Measurements from ENCODE around the gene PSMD1.

The PSMD1 gene

DNA sequence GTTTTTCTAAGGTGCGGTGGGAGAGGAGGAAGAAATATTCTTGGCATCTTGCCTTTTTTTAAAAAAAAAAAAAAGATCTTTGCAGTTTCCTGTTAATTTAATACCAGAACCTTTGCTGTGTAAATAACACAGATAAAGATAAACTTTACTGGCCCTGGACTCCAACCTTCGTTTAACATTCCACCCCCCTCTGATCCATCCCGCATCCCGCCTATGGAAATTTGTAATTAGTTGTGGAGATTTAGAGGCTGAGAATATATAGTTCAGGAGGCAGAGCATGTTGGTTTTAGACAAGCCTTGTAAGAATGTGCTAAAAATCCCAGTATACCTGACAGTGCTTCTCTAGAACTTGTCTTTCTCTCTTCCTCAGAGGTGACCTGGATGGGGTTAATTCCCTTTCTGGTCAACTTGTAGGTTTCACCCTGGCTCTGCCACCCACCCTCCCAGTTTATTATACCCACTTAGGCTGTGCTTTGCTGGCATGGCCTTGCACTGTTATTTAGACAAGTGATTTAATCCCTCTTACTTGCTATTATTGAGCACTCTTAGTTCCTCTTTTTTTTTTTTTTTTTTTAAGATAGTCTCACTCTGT, 22.3 kb upstream of the PSMD1 start:
- DNase-seq (ENCODE audit: low read depth in 3 of 3): no peak

DNA sequence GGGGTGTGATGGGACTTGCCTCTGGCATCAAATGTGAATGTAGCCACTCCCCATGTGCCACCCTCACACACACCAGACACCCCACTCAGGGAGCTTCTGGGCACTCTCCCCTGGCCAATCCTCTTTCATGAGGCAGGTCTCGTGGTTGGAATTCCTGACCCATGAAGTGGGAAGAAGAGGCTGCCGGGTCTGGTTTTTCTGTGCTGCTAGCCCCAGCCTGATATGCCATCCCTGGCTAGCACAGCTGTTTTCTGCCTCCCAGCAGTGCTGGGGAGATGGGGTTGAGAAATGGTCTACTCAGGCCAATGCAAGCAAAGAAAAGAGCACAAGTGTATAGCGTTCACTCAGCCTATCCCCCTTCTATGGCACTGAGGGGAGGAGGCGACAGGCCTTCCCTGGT, 20.5 kb upstream of the PSMD1 start:
- DNase-seq (ENCODE audit: low read depth in 3 of 3): no peak

DNA sequence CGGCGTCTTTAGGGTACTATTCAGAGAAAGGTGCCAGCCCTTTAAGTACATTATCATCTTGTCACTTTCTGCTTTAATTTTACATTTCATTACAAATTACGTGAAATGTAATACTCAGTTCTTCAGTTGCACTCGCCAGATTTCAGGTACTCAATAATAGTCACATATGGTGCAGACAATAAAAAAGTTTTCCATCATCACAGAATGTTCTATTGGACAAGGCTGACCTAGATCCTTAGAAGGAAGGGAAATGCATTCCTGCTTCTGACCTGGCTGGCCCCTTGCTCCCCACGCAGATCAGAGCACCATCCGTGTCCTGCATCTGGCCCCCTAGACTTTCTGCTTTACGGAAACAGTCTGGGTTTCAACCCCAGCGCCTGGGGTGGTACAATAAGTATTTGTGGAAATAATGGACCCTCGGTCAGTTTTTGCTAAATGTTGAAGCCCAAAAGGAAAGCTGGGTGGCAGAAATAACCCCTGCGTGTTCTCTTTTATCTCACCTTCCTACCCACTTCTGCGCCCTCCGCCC, 20.0 kb upstream of the PSMD1 start:
- DNase-seq (ENCODE audit: low read depth in 3 of 3): no peak

DNA sequence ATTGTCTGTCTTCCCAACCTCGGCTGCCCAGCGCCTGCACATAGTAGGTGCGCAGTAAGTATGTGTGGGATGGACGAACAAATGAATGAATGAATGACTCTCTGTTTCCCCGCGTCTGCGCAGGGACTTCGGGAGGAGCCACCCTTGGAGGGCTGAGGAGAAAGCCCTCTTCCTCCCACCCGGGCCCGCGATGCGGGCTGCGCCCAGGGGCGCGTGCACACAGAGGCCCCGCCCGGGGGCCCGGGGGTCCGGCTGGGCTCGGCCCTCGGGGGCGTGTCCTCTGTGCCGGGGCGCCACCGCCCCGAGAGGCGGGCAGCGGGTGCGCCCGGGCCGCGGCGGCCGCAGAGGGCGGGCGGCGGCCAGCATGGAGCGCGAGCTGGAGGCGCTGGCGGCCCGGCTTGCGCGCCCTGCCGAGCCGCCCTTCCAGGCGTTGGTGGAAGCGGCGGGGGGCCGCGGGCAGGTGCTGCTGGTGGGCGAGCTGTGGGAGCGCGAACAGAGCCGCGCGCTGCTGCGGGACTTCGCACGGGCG, 19.4 kb upstream of the PSMD1 start, which contains the start of gene C2orf72:
TSS of gene C2orf72 (plus strand) at position 322 of the 529 bp plus-strand sequence. CDS start at position 365, 43 bp downstream.
- no peak for DNase-seq (ENCODE audit: low read depth in 3 of 3)

DNA sequence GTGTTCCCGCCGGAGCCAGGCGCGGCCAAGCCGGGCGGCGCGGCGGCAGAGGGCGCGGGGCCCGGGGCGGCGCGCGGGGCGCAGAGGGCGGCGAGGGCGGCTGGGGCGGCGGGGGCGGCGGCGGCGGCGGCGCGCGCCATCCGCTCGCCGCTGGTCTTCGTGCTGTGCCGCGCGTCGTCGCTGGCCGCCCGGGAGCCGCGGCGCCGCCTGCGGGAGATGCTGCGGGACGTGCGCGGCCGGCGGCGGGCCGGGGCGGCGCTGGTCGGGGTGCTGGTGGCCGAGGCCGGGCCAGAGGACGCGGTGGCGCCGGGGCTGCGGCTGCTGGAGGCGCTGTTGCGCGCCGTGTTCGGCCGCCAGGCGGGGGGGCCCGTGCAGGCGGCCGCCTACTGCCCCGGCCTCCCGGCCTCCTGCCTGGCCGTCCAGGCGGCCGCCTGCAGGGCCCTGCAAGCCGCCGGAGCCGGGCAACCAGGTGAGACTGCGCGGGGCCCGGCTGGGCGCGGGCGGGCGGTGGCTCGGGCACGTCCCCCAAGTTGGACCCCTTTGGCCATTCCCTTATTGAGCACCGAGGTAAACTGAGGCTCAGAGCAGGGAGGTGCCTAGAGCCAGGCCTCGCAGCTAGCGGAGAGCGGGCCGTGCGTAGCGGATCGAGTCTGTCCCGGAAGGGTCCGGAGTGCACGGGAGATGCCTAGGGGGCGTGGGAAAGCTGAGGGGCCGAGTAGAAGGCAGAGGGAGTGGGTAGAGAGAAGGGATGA, 18.8 kb upstream of the PSMD1 start:
- no peak for DNase-seq (ENCODE audit: low read depth in 3 of 3)

DNA sequence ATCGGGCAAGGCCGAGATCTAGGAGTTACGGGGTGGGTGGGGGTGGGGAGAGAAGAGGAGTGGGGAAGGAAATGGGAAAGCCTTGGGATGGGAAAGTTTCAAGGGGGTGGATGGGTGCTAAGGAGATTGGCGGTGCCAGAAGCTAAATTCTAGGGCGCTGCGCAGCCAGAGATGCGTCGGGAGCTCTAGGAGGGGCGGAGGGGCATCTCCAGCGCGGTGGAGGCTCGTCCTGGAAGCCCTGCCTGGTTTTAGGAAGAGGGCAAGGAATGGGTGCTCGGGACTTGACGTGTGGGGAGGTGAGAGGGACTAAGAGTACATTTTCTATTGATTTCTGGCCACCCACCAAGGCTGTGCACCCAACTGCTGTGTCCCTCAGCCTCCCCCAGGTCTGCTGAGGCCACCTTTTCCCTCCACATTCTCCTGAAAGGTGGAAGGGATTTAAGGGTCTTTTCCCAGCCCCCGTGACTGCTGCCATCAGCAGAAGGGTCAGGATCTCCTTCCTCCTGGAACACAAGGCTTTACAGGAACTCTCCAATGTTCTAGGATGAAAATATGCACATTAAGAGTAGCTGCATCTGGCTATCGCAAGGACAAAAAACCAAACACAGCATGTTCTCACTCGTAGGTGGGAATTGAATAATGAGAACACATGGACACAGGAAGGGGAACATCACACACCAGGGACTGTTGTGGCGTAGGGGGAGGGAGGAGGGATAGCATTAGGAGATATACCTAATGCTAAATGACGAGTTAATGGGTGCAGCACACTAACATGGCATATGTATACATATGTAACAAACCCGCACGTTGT, 18.0 kb upstream of the PSMD1 start:
- no peak for DNase-seq (ENCODE audit: low read depth in 3 of 3)

DNA sequence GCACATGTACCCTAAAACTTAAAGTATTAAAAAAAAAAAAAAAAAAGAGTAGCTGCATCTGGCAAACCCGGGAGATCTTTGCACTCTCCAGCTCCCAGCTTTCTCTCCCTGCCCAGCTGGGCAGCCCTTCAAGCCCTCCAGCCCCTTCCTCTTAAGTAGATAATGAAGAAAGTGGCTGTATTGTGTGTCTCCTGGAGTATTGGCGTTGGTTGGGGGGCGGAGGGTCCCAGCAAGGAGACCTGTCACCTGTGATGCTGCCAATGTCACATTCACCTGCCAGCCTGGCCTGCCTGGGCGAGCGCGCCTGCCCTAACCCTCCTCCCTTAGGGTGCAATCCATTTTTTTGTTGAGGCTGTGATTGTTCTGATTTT, 17.4 kb upstream of the PSMD1 start:
- no peak for DNase-seq (ENCODE audit: low read depth in 3 of 3)

DNA sequence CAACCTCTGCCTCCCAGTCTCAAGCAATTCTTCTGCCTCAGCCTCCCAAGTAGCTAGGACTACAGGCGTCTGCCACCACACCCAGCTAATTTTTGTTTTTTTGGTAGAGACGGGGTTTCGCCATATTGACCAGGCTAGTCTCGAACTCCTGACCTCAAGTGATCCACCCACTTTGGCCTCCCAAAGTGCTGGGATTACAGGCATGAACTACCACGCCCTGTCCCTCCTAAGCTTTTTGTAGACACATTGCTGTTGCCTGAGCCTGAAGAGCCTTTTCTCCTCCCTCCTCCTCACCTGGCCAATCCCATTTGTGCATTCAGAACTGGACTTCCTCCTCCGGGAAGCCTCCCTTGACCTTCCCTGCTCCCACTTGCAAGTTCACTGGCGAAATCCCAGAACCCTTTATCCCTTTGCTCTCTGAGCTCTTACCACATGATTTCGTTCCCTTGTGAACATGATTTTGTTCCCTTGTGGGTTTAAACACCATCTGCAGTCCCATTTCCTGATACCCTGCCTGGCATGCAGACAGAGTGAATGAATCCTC, 16.8 kb upstream of the PSMD1 start:
- no peak for DNase-seq (ENCODE audit: low read depth in 3 of 3)

DNA sequence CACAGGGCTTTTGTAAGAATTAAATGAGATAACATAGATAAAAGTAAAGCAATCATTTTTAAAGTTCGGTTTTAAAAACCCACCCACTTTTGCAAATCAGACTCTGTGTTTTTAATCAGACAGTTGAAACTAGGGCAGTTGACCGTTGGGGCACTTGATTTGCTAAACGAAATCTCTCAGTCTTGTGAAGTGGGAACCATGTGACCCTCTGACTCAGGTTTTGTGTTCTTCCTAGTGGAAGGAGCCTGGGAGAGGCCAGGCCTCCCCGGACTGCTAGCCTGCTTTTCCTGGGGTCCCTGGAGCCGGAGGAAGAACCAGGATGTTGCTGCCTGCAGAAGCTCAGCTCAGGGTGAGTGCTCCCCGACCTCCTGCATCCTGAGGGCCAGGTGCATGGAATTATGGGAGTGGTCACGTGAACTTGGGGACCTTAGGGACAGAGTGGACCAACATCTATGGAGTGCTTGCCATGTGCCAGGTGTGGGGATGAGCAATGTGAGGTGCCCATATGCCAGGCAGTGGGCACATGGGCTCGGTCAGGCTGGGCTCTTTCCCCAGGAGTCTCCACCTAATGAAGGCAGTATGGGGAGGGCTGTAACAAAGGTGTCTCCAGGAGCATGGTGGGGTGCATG, 15.5 kb upstream of the PSMD1 start:
- no peak for DNase-seq (ENCODE audit: low read depth in 3 of 3)

DNA sequence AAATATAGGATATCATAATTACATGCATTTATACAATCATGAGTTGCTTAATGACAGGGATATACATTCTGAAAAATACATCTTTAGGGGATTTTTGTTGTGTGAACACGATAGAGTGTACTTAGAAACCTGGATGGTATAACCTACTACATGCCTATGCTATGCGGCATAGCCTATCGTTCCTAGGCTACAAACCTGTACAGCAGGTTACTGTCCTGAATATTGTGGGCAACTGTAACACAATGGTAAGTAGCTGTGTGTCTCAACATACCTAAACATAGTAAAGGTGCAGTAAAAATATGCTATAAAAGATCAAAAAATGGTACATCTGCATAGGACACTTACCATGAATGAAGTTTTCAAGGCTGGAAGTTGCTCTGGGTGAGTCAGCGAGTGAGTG, 12.9 kb upstream of the PSMD1 start:
- DNase-seq (ENCODE audit: low read depth in 3 of 3): no peak

DNA sequence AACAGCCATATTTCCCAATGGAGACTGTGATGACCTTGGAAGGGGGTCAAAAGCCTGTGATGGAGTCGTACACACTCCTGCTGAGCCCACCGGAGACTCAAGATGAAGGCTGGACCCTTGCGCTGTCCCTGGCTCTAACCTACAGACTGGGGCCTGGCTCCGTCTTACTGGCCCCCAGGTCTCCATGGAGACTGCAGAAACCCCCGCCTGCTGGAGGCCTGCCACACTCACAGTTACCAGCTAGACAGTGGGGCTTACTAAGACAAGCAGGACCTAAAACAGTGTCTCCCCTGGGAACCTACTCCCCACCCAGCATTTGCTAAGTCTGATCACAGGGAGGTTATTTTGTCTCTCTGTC, 9.8 kb upstream of the PSMD1 start:
- no peak for DNase-seq (ENCODE audit: low read depth in 3 of 3)

DNA sequence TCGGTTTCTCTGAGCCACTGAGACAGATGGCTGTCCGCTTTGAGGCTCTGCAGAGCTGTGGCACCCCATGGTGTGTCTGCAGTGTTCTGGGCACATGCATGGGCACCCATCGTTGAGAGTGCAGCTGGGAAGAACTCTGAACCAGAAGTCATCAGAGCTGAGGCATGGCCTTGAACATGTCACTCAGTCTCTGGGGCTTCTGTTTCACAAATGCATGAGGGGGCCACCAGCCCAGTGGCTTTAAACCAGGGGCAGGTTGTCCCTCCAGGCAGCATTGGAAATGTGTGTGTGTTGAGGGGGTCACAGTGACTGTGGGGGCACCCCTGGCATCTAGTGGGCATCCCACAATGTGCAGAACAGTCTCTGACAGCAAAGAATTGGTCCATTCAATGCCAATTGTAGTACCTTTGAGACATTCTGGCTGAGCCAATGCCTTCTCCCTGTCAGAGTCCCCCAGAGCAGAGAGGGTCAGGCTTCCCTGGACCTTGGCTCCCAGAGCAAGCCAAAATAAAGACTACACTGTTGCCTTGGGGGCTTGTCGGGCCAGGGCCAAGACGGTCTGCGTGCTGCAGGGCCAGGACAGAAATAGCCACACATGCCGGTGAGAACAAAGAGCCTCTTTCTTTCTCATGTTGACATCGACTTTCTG, 9.3 kb upstream of the PSMD1 start:
- no peak for DNase-seq (ENCODE audit: low read depth in 3 of 3)

DNA sequence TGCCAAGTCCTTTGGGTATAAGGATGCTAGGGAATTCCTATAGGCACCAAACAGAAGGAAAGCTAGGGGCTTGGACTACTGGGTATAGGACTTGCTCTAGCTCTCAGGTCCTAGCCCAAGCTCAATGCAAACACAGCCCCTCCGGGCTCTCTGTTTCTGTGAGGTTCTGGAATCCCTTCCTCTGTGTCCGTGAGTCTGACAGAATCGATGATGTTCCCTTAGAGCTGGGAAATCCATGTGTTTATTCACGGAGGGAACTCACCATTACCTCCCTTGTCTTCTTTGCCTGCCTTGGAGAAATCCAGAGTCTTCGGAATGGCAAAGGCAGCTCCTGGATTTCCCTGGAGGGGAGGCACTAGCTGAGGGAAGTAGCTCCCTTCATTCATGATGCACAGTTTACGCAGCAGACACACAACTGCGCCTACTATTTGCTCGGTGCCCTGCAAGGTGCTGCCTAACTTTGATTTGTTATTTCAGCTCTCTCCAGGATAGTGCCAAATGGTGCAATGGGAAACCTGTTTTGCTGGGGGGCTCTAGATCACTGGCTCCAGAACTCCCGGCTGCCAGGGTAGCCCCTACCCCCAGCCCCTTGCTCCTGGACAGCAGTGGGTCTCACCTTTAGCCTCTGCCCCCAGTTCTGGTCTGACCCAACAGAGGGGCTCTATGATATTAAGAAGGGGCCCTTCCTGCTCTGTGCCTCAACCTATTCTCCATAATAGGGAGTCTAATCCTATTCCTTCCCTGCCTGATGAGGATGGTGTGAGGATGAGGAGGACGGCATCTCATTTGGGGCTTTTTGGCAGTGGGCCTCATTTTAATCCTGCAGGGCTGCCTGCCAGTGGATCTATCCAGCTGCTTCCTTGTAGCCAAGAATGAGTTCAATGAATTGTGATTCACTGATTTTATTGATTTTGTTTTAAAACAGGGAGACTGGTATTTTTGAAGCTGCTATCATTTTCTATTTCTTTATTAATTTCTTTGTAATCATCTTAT, 8.4 kb upstream of the PSMD1 start:
- no peak for DNase-seq (ENCODE audit: low read depth in 3 of 3)

DNA sequence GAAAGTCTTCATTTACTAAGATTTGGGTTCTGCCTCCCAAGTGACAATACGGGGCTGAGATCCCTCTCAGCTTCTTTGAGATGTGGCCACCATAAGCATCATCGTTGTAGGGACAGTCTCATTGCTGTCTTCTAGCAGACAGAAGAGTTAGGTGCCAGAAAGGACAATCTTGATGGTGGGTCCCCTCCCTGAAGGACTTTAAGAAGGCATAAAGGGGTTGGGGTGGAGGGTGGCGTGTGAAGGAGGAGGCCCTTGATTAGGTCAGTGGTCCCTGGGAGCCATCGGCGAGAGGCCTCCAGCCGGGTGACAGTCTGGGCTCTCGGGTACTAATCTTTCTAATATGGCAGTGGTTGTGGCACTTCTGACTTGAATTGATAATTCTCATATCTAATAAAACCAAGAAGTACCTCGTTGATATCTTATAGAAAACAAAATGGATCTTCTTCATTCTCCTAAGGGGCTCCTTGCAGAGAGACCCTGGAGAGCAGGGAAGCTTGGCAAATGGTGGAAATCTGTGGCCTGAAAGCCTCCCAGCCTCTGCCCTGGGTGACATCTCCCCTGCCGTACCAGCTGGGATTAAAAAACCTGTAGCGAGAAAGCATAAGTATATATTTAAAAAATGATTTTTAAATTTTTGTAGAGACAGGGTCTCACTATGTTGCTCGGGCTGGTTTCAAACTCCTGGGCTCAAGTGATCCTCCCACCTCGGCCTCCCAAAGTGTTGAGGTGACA, 7.2 kb upstream of the PSMD1 start:
- DNase-seq (ENCODE audit: low read depth in 3 of 3): no peak

DNA sequence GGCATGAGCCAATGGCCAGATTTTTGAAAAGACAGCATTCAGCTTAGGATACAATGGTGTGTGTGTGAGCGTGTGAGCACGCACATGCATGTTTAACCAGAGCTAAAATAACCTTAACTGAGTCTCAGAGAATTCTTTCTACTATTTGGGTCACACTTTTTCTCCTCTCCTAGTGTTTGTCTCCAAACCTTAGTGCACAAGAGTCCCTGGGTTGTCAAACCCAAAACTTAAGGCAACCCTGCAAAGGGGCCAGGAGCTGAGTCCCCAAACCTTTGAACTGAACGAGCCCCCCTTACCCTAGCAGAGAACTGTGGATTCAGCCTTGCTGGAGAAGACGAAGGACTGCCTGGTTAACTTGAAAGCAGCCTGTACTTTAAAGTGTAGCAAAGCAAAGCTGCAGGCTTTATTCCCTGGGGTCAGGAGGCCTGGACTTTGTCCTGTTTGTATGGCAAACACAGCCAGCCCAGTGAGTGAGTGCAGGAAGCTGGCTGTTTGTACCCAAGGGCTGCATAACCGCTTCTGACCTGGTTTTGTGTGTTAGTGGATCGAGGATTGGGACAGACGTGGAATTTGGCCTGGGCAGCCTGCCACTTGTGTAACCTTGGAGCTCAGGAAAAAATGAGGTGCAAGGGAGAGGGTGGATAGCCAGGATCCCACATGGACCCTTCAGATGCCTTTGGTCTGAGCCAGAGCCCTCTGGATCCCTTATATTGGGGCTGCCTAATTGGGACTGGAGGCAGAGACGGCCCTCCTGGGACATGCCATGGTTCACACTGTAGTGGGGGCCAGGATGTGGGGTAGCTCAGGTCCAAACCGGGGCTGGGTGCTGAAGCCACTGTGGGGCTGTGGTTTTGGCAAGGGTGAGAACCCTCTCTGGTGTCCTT, 6.4 kb upstream of the PSMD1 start:
- no peak for DNase-seq (ENCODE audit: low read depth in 3 of 3)

DNA sequence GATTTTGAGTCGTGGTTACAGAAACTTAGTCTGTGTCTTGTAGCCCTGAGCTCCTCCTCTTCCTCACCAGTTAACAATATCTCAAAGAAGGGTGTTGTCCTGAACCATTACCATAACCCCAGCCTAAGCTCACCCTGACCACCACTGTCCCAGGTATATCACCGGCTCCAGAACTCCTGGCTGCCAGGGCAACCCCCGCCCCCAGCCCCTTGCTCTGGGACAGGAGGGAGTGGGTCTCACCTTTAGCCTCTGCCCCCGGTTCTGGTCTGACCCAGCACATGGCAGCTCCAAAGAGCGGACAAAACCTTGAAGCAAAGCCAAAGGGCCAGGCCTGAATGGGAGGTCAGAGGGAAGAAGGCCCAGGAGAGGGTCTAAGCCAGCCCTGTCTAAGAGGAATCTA, 5.6 kb upstream of the PSMD1 start:
- DNase-seq (ENCODE audit: low read depth in 3 of 3): no peak

DNA sequence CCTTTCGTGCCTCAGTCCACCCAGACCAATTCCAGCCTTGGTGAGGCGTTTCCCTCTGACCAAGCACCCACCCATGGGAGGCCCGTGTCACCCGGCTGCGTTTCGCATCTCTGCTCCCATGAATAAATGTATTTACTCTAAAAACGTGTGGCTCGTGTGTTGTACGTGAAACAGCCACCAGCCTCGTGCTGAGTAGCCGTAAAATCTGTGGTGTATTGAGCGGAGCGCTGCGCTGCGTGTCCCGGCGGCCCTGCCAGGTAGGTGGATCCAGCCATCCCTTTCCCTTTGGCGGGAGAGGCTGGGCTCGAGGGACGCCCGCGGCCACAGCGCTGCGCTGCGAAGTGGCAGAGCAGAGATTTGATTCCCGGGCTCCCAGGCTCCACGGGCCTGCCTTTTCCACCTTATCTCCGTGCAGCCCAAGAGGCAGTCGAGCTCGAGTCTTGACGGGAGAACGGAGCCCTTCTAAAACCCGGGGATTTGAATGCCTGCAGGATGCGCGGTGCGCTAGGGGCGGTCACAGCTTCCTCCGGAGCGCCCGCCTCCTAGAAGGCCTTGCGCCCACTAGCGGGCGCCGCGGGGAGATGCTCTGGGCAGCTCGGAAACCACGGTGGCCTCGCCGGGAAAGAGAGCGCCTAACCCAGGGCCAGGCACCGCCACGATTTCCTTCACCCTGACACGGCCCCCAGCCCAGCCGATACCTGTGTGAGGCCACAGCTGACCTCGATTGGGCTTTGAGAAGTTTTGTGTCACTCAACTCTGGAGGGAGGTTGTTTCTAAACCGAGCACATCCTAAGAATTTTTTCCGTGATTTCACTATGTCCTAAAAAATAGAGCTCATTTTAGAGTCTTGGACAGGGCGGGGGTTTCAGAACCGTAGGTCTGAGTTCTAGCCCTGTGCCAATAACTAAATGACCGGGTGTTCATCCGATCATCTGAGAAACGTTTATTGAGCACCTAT, 3.9 kb upstream of the PSMD1 start:
- DNase-seq (ENCODE audit: low read depth in 3 of 3): peak; percentile 63 to 67 (median 63)
